NCI-H69 (cell line): ENCODE data around the gene IL13.

Experiments
- DNase-seq: peaks from one replicate; lab custom pipeline; 2025; lab: John Stamatoyannopoulos, UW

The IL13 gene

GRCh38 chr5:132669966-132670882, 12.3 kb downstream of the IL13 start:
- DNase-seq, result no peak

GRCh38 chr5:132671000-132671399, 13.0 kb downstream of the IL13 start:
- no peak for DNase-seq

- DNase-seq, result no peak
Observed at GRCh38 chr5:132673488-132673887, 15.5 kb downstream of the IL13 start.

GRCh38 chr5:132673939-132674630, 16.1 kb downstream of the IL13 start, which contains the start of gene IL4:
IL4 (plus strand) TSS chr5:132673989; CDS start chr5:132674051, 62 bp downstream.
- no peak for DNase-seq

- DNase-seq, result no peak
Observed at GRCh38 chr5:132674671-132675506, 16.9 kb downstream of the IL13 start.

- no peak for DNase-seq
Observed at GRCh38 chr5:132675936-132676689, 18.1 kb downstream of the IL13 start.

GRCh38 chr5:132677191-132677590, 19.2 kb downstream of the IL13 start:
- DNase-seq, result no peak

- DNase-seq, result no peak
Observed at GRCh38 chr5:132677682-132678400, 19.9 kb downstream of the IL13 start.

- DNase-seq, result no peak
Observed at GRCh38 chr5:132678735-132679134, 20.8 kb downstream of the IL13 start.

- DNase-seq, result no peak
Observed at GRCh38 chr5:132679166-132679565, 21.2 kb downstream of the IL13 start.

GRCh38 chr5:132679717-132680380, 21.9 kb downstream of the IL13 start:
- no peak for DNase-seq

- no peak for DNase-seq
Observed at GRCh38 chr5:132680780-132681475, 23.0 kb downstream of the IL13 start.

- no peak for DNase-seq
Observed at GRCh38 chr5:132681476-132681831, 23.5 kb downstream of the IL13 start.

- DNase-seq, result no peak
Observed at GRCh38 chr5:132681983-132682382, 24.0 kb downstream of the IL13 start.

GRCh38 chr5:132684491-132684890, 26.5 kb downstream of the IL13 start:
- no peak for DNase-seq

GRCh38 chr5:132684922-132685720, 27.1 kb downstream of the IL13 start:
- DNase-seq, result no peak

GRCh38 chr5:132686193-132686592, 28.2 kb downstream of the IL13 start:
- no peak for DNase-seq

- DNase-seq, result no peak
Observed at GRCh38 chr5:132687995-132688394, 30.0 kb downstream of the IL13 start.
